Measurements from ENCODE around the gene IFNLR1. TPM values are rescaled to one million over a fixed set of nuclear protein-coding genes. Genes with fewer than 3 reads are reported as not detected.

IFNLR1 gene
- total RNA-seq, 1 experiment from 2014 or later: 9.6 TPM

DNA sequence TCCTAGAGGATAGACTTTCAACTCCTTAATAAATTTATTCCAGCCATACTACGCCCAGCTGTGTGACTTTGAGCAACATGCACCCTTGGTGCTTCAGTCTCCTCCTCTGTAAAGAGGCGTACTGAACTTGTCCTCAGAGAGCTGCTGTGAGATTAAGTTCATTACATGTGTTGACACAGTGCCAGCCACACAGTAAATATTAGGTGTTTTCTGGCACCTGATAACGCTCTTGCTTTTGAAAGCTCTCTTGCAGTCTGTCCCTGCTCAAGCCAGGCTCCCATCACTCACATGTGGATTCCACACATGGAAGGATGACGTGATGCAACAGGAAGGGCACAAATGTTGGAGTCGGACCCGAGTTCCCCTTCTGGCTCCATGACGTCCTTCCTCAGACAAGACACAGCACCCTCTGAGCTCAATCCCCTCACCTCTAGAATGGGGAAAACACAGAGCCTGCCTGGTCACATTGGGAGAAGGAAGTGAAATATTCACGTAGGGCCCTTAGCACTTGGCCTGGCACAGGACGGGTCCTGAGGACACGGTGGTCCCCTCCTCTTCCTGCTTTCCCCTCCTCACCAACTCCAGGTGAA lies 7.7 kb downstream of the IFNLR1 start:
- Histone ChIP-seq H3K4me1 (ENCODE audit: insufficient read depth, low read length) (no peaks in the 10 kb centered on the region), H3K27me3 (ENCODE audit: insufficient read depth, low read length) (no peaks in the 10 kb centered on the region), H3K18ac (ENCODE audit: insufficient read length, low read depth, low read length) (no peak overlapping the region), H3K14ac (ENCODE audit: insufficient read depth, low read length) (no peak overlapping the region), H3K9ac (ENCODE audit: extremely low read depth, insufficient read length, low read length) (no peak overlapping the region), H3K9me3 (ENCODE audit: control insufficient read depth, low read depth, low read length) (no peaks in the 10 kb centered on the region), H4K91ac (ENCODE audit: insufficient read length, low read depth, low read length) (no peak overlapping the region), H3K79me1 (ENCODE audit: insufficient read depth, low read depth, low read length, poor library complexity, severe bottlenecking) (no peaks in the 10 kb centered on the region), H3K27ac (ENCODE audit: insufficient read length, low read depth, low read length) (no peak overlapping the region), H2AFZ (ENCODE audit: low read length) (no peak overlapping the region), H2BK12ac (ENCODE audit: insufficient read length, low read depth, low read length) (no peak overlapping the region), H3K79me2 (ENCODE audit: insufficient read depth, low read length) (no peaks in the 10 kb centered on the region), H3K23ac (ENCODE audit: insufficient read length, low read depth, low read length) (no peak overlapping the region), H2BK20ac (ENCODE audit: low read depth, low read length, poor library complexity, severe bottlenecking) (no peak overlapping the region), H3K4ac (ENCODE audit: low read depth, low read length) (no peak overlapping the region), H2BK120ac (ENCODE audit: low read depth, low read length, poor library complexity, severe bottlenecking) (no peak overlapping the region), H2AK5ac (ENCODE audit: insufficient read length, low read length) (no peak overlapping the region), H3K56ac (ENCODE audit: insufficient read length, low read depth, low read length) (no peak overlapping the region), H2BK15ac (ENCODE audit: low read depth, low read length) (no peak overlapping the region), H3K4me2 (ENCODE audit: insufficient read depth, insufficient read length, low read length) (no peak overlapping the region), H3T11ph (ENCODE audit: low read length) (no peak overlapping the region), H4K20me1 (ENCODE audit: control insufficient read depth, insufficient read depth, insufficient read length) (no peaks in the 10 kb centered on the region), H2BK5ac (ENCODE audit: insufficient read length, low read length) (no peak overlapping the region), H4K5ac (ENCODE audit: insufficient read length, low read depth, low read length) (no peak overlapping the region), H3K23me2 (ENCODE audit: insufficient read length, low read depth, low read length, poor library complexity, severe bottlenecking) (no peaks in the 10 kb centered on the region), H4K8ac (replicated peaks; ENCODE audit: insufficient read length, low read depth, low read length) (no peak overlapping the region)
- Mint-ChIP-seq H3K27ac (no peak overlapping the region; a peak in 1 of 7 replicates), H3K4me3 (no peak overlapping the region), H3K4me1 (peaks cover 6% of the 10 kb centered on the region in 2 experiments; a peak in 3 of 4 replicates), H3K36me3 (ENCODE audit: insufficient read depth in 1 of 3, low read depth in 3 of 3) (peaks cover under 1 to 18% (median 18%) of the 10 kb centered on the region in 3 experiments; a peak in 5 of 7 replicates), H3K9me3 (no peaks in the 10 kb centered on the region; a peak in 1 of 5 replicates), H3K27me3 (ENCODE audit: low read depth) (no peaks in the 10 kb centered on the region)
- no peak for DNase-seq
- TF ChIP-seq, protein P1, sequence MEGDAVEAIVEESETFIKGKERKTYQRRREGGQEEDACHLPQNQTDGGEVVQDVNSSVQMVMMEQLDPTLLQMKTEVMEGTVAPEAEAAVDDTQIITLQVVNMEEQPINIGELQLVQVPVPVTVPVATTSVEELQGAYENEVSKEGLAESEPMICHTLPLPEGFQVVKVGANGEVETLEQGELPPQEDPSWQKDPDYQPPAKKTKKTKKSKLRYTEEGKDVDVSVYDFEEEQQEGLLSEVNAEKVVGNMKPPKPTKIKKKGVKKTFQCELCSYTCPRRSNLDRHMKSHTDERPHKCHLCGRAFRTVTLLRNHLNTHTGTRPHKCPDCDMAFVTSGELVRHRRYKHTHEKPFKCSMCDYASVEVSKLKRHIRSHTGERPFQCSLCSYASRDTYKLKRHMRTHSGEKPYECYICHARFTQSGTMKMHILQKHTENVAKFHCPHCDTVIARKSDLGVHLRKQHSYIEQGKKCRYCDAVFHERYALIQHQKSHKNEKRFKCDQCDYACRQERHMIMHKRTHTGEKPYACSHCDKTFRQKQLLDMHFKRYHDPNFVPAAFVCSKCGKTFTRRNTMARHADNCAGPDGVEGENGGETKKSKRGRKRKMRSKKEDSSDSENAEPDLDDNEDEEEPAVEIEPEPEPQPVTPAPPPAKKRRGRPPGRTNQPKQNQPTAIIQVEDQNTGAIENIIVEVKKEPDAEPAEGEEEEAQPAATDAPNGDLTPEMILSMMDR (conservative IDR thresholded peaks at IDR 0.05): no peak
- no CpG with 5 or more reads among the region's 10 CpGs for WGBS (ENCODE audit: extremely low coverage, insufficient read length, low lambda C conversion rate)

Measured in H9 (cell line).